ENCODE data around the gene CDV3. TPM values are rescaled to one million over a fixed set of nuclear protein-coding genes. Genes with fewer than 3 reads are reported as not detected.

CDV3 gene
- total and polyA plus RNA-seq, 5 donors from 2014 or later = 43.6 to 275 (median 72.4) TPM

- Histone ChIP-seq H3K27ac (ENCODE audit: insufficient read depth, low read length, poor library complexity, severe bottlenecking) (no peak overlapping the region), H3K27me3 (ENCODE audit: control insufficient read depth, insufficient read depth, low read length) (no peaks in the 10 kb centered on the region), H3K9me3 (ENCODE audit: control insufficient read depth in 2 of 2, low read length in 2 of 2) (no peaks in the 10 kb centered on the region), H3K4me1 (ENCODE audit: control insufficient read depth, insufficient read depth, low read length, poor library complexity, severe bottlenecking) (peaks cover 23% of the 10 kb centered on the region), H3K4me3 (ENCODE audit: low read depth, low read length) (no peak overlapping the region), H3K36me3 (ENCODE audit: control insufficient read depth, insufficient read depth, low read length) (peaks cover 2% of the 10 kb centered on the region)
- Mint-ChIP-seq H3K27me3 (peaks cover 5% of the 10 kb centered on the region), H3K4me3 (peak overlapping the region in 1 of 4 donors; percentile 12), H3K27ac (peak overlapping the region; percentile 81 to 88 (median 83)), H3K9me3 (peaks cover 0 to 2% (median 0%) of the 10 kb centered on the region in 7 donors), H3K4me1 (peaks cover 7 to 32% (median 21%) of the 10 kb centered on the region in 4 donors), H3K36me3 (peaks cover 6% of the 10 kb centered on the region)
- DNase-seq (no peak), ATAC-seq (ENCODE audit: low read depth in 2 of 2) (no peak)
Measured at GRCh38 chr3:133570139-133570936, 3.1 kb upstream of the CDV3 start.

- Mint-ChIP-seq H3K36me3 (peaks cover 11% of the 10 kb centered on the region), H3K4me3 (peak overlapping the region in 2 of 4 donors; percentile 5 to 12), H3K27me3 (peaks cover 5% of the 10 kb centered on the region), H3K27ac (peak overlapping the region in 2 of 3 donors; percentile 81 to 88), H3K9me3 (peaks cover 0 to 2% (median 0%) of the 10 kb centered on the region in 7 donors), H3K4me1 (peaks cover 9 to 37% (median 23%) of the 10 kb centered on the region in 4 donors)
- Histone ChIP-seq H3K27me3 (ENCODE audit: control insufficient read depth, insufficient read depth, low read length) (no peaks in the 10 kb centered on the region), H3K4me3 (ENCODE audit: low read depth, low read length) (no peak overlapping the region), H3K4me1 (ENCODE audit: control insufficient read depth, insufficient read depth, low read length, poor library complexity, severe bottlenecking) (peaks cover 29% of the 10 kb centered on the region), H3K27ac (ENCODE audit: insufficient read depth, low read length, poor library complexity, severe bottlenecking) (peak overlapping the region; percentile 93), H3K36me3 (ENCODE audit: control insufficient read depth, insufficient read depth, low read length) (peaks cover 8% of the 10 kb centered on the region), H3K9me3 (ENCODE audit: control insufficient read depth in 2 of 2, low read length in 2 of 2) (no peaks in the 10 kb centered on the region)
- DNase-seq (no peak), ATAC-seq (ENCODE audit: low read depth in 2 of 2) (no peak)
Measured at GRCh38 chr3:133570937-133571320, 2.6 kb upstream of the CDV3 start.

GRCh38 chr3:133572158-133573053, 1.1 kb upstream of the CDV3 start:
- Mint-ChIP-seq H3K27ac (peak overlapping the region; percentile 99), H3K4me1 (peaks cover 20 to 51% (median 35%) of the 10 kb centered on the region in 4 donors), H3K36me3 (peaks cover 22% of the 10 kb centered on the region), H3K9me3 (no peaks in the 10 kb centered on the region), H3K4me3 (peak overlapping the region; percentile 92 to 95 (median 94)), H3K27me3 (no peaks in the 10 kb centered on the region)
- H3K4me1 ChIP-seq (ENCODE audit: control insufficient read depth, insufficient read depth, low read length, poor library complexity, severe bottlenecking) = peaks cover 43% of the 10 kb centered on the region
- DNase-seq = peak in 2 of 3 donors; percentile 49 to 81
- H3K9me3 ChIP-seq (ENCODE audit: control insufficient read depth in 2 of 2, low read length in 2 of 2) = no peaks in the 10 kb centered on the region
- peaks cover 16% of the 10 kb centered on the region for H3K36me3 ChIP-seq (ENCODE audit: control insufficient read depth, insufficient read depth, low read length)
- peak overlapping the region; percentile 93 for H3K27ac ChIP-seq (ENCODE audit: insufficient read depth, low read length, poor library complexity, severe bottlenecking)
- ATAC-seq (ENCODE audit: low read depth in 2 of 2) = no peak
- H3K27me3 ChIP-seq (ENCODE audit: control insufficient read depth, insufficient read depth, low read length) = no peaks in the 10 kb centered on the region
- H3K4me3 ChIP-seq (ENCODE audit: low read depth, low read length) = peak overlapping the region; percentile 81

GRCh38 chr3:133573054-133573628, 345 bp upstream of the CDV3 start:
- H3K36me3 Mint-ChIP-seq = peaks cover 28% of the 10 kb centered on the region
- peaks cover 21% of the 10 kb centered on the region for H3K36me3 ChIP-seq (ENCODE audit: control insufficient read depth, insufficient read depth, low read length)
- peak overlapping the region; percentile 99 for H3K27ac Mint-ChIP-seq
- H3K9me3 ChIP-seq (ENCODE audit: control insufficient read depth in 2 of 2, low read length in 2 of 2) = no peaks in the 10 kb centered on the region
- H3K4me3 ChIP-seq (ENCODE audit: low read depth, low read length) = peak overlapping the region; percentile 81
- peaks cover 24 to 58% (median 43%) of the 10 kb centered on the region in 4 donors for H3K4me1 Mint-ChIP-seq
- H3K4me1 ChIP-seq (ENCODE audit: control insufficient read depth, insufficient read depth, low read length, poor library complexity, severe bottlenecking) = peaks cover 50% of the 10 kb centered on the region
- ATAC-seq (ENCODE audit: low read depth in 2 of 2) (peak; percentile 79 to 85), DNase-seq (peak; percentile 100)
- peak overlapping the region; percentile 93 for H3K27ac ChIP-seq (ENCODE audit: insufficient read depth, low read length, poor library complexity, severe bottlenecking)
- H3K27me3 Mint-ChIP-seq = no peaks in the 10 kb centered on the region
- H3K9me3 Mint-ChIP-seq = no peaks in the 10 kb centered on the region
- peak overlapping the region; percentile 92 to 95 (median 94) for H3K4me3 Mint-ChIP-seq
- no peaks in the 10 kb centered on the region for H3K27me3 ChIP-seq (ENCODE audit: control insufficient read depth, insufficient read depth, low read length)

- H3K4me1 ChIP-seq (ENCODE audit: control insufficient read depth, insufficient read depth, low read length, poor library complexity, severe bottlenecking) = peaks cover 63% of the 10 kb centered on the region
Measured at GRCh38 chr3:133574260-133574881, 885 bp downstream of the CDV3 start.

GRCh38 chr3:133575086-133575485, 1.6 kb downstream of the CDV3 start:
- H3K4me3 Mint-ChIP-seq = peak overlapping the region; percentile 91 to 97 (median 94)
- no peaks in the 10 kb centered on the region for H3K9me3 ChIP-seq (ENCODE audit: control insufficient read depth in 2 of 2, low read length in 2 of 2)
- peaks cover 35% of the 10 kb centered on the region for H3K36me3 ChIP-seq (ENCODE audit: control insufficient read depth, insufficient read depth, low read length)
- H3K9me3 Mint-ChIP-seq = no peaks in the 10 kb centered on the region
- H3K4me3 ChIP-seq (ENCODE audit: low read depth, low read length) = peak overlapping the region; percentile 100
- H3K27me3 ChIP-seq (ENCODE audit: control insufficient read depth, insufficient read depth, low read length) = no peaks in the 10 kb centered on the region
- peaks cover 43% of the 10 kb centered on the region for H3K36me3 Mint-ChIP-seq
- H3K4me1 Mint-ChIP-seq = peaks cover 36 to 72% (median 54%) of the 10 kb centered on the region in 4 donors
- H3K27ac ChIP-seq (ENCODE audit: insufficient read depth, low read length, poor library complexity, severe bottlenecking) = peak overlapping the region; percentile 93
- peak overlapping the region; percentile 95 to 99 (median 96) for H3K27ac Mint-ChIP-seq
- DNase-seq (peak in 1 of 3 donors; percentile 54), ATAC-seq (ENCODE audit: low read depth in 2 of 2) (no peak)
- H3K27me3 Mint-ChIP-seq = no peaks in the 10 kb centered on the region
- peaks cover 66% of the 10 kb centered on the region for H3K4me1 ChIP-seq (ENCODE audit: control insufficient read depth, insufficient read depth, low read length, poor library complexity, severe bottlenecking)

More at GRCh38 chr3:133574260-133574881, 885 bp downstream of the CDV3 start:
- ATAC-seq (ENCODE audit: low read depth in 2 of 2) (peak; percentile 4 to 8), DNase-seq (peak; percentile 63 to 78 (median 70))
- Mint-ChIP-seq H3K4me3 (peak overlapping the region; percentile 91 to 97 (median 94)), H3K4me1 (peaks cover 36 to 71% (median 54%) of the 10 kb centered on the region in 4 donors), H3K27ac (peak overlapping the region; percentile 95 to 99 (median 96)), H3K36me3 (peaks cover 40% of the 10 kb centered on the region), H3K9me3 (no peaks in the 10 kb centered on the region), H3K27me3 (no peaks in the 10 kb centered on the region)
- Histone ChIP-seq H3K4me3 (ENCODE audit: low read depth, low read length) (peak overlapping the region; percentile 100), H3K9me3 (ENCODE audit: control insufficient read depth in 2 of 2, low read length in 2 of 2) (no peaks in the 10 kb centered on the region), H3K36me3 (ENCODE audit: control insufficient read depth, insufficient read depth, low read length) (peaks cover 31% of the 10 kb centered on the region), H3K27ac (ENCODE audit: insufficient read depth, low read length, poor library complexity, severe bottlenecking) (peak overlapping the region; percentile 93), H3K27me3 (ENCODE audit: control insufficient read depth, insufficient read depth, low read length) (no peaks in the 10 kb centered on the region)

- Histone ChIP-seq H3K36me3 (ENCODE audit: control insufficient read depth, insufficient read depth, low read length) (peaks cover 40% of the 10 kb centered on the region), H3K4me1 (ENCODE audit: control insufficient read depth, insufficient read depth, low read length, poor library complexity, severe bottlenecking) (peaks cover 77% of the 10 kb centered on the region), H3K27me3 (ENCODE audit: control insufficient read depth, insufficient read depth, low read length) (no peaks in the 10 kb centered on the region), H3K27ac (ENCODE audit: insufficient read depth, low read length, poor library complexity, severe bottlenecking) (peak overlapping the region; percentile 93), H3K9me3 (ENCODE audit: control insufficient read depth in 2 of 2, low read length in 2 of 2) (no peaks in the 10 kb centered on the region), H3K4me3 (ENCODE audit: low read depth, low read length) (peak overlapping the region; percentile 100)
- H3K27me3 Mint-ChIP-seq = no peaks in the 10 kb centered on the region
- peaks cover 44% of the 10 kb centered on the region for H3K36me3 Mint-ChIP-seq
- DNase-seq (no peak), ATAC-seq (ENCODE audit: low read depth in 2 of 2) (no peak)
- H3K9me3 Mint-ChIP-seq = no peaks in the 10 kb centered on the region
- H3K27ac Mint-ChIP-seq = peak overlapping the region; percentile 49 to 95 (median 95)
- H3K4me1 Mint-ChIP-seq = peaks cover 36 to 78% (median 54%) of the 10 kb centered on the region in 4 donors
- H3K4me3 Mint-ChIP-seq = peak overlapping the region; percentile 91 to 97 (median 94)
Measured at GRCh38 chr3:133576169-133576568, 2.7 kb downstream of the CDV3 start.

All from CD4-positive, CD25-positive, alpha-beta regulatory T cell (primary cell).